HepG2 (cell line): ENCODE results near the gene OPA3. TPM values are rescaled to one million over a fixed set of nuclear protein-coding genes. Genes with fewer than 3 reads are reported as not detected.

Experiments used
- ATAC-seq: fragments of 200-7000 bp; cut with Tn5 transposase; 3 replicates; pipeline ENCODE4 v1.9.1; 2020; ENCODE audit warnings: mild to moderate bottlenecking, moderate library complexity
- BruUV-seq: library from RNA; stranded (reverse); fragments of 400-500 nt; replicated peaks from 2 replicates; lab custom pipeline; 2021; lab: Mats Ljungman, UMichigan
- CTCF ChIA-PET: fragments of 300-600 bp; formaldehyde crosslinking; extraction: SDS; loops from one replicate; lab custom pipeline; 2021; ENCODE audit warnings: low total read pairs, inconsistent platforms, low intra/inter-chr PET ratio; lab: Yijun Ruan, JAX
- POLR2A ChIA-PET: fragments of 350-600 bp; sonication (Branson Sonifier 250); formaldehyde crosslinking; loops from one replicate; lab custom pipeline; 2020; ENCODE audit warnings: antibody characterized with exemption, inconsistent platforms; lab: Yijun Ruan, JAX
- DNase-seq: peaks from one replicate; pipeline ENCODE4 v3.0.0-alpha.2; 2015; ENCODE audit warnings: low spot score
- FAIRE-seq: peaks from 3 replicates; lab custom pipeline; 2011; peaks lifted over from hg19 to GRCh38; lab: Jason Lieb, UNC
- H2AFZ ChIP-seq: one replicate; pipeline ENCODE4 v1.6.1; 2011; ENCODE audit warnings: low read length, inconsistent platforms
- H3K27ac ChIP-seq: fragments of 300-600 bp; 3 replicates; pipeline ENCODE4 v1.8.0; 2011; ENCODE audit warnings: mixed run types, mild to moderate bottlenecking, mixed read lengths, low read length, inconsistent platforms; ENCODE audit not compliant: insufficient read depth; ENCODE audit errors: extremely low read length
- H3K27me3 ChIP-seq, 2 experiments: fragments of 200-600 bp in 1 of 2; 2 replicates in 1 of 2; 3 replicates in 1 of 2; pipeline versions ENCODE4 v1.6.0 to v1.8.0; 2011; ENCODE audit warnings: low read length in 2 of 2, mild to moderate bottlenecking in 2 of 2, moderate library complexity in 2 of 2, inconsistent platforms in 1 of 2; ENCODE audit not compliant: insufficient read depth in 2 of 2, control insufficient read depth in 1 of 2
- H3K36me3 ChIP-seq, 2 experiments: fragments of 200-600 bp in 1 of 2; replicated peaks in 1 of 2; 2 replicates in 1 of 2; 3 replicates in 1 of 2; pipeline versions ENCODE4 v1.5.1 to v1.8.0; 2011; ENCODE audit warnings: low read length in 2 of 2, inconsistent platforms in 1 of 2; ENCODE audit not compliant: insufficient read depth in 2 of 2, control insufficient read depth in 1 of 2
- H3K4me1 ChIP-seq: 2 replicates; pipeline ENCODE4 v1.5.1; 2012; ENCODE audit warnings: low read length, inconsistent platforms; ENCODE audit not compliant: insufficient read depth
- H3K4me2 ChIP-seq: 2 replicates; pipeline ENCODE4 v1.6.0; 2011; ENCODE audit warnings: low read depth, low read length, inconsistent platforms
- H3K4me3 ChIP-seq, 3 experiments: fragments of 200-600 bp in 1 of 3; sonication (generic), shearing (Covaris generic) in 1 of 3; replicated peaks in 1 of 3; 2 replicates each; pipeline ENCODE4 v1.5.1; 2011 to 2016; ENCODE audit warnings: low read length in 3 of 3, inconsistent platforms in 2 of 3, low read depth in 2 of 3, mild to moderate bottlenecking in 2 of 3, control low read depth in 1 of 3, mixed read lengths in 1 of 3; ENCODE audit not compliant: insufficient read depth in 1 of 3
- H3K79me2 ChIP-seq: one replicate; pipeline ENCODE4 v1.6.1; 2011; ENCODE audit warnings: low read length, inconsistent platforms; ENCODE audit not compliant: insufficient read depth
- H3K9ac ChIP-seq: 2 replicates; pipeline ENCODE4 v1.6.0; 2011; ENCODE audit warnings: mild to moderate bottlenecking, low read depth, low read length, inconsistent platforms; ENCODE audit not compliant: insufficient read depth
- H3K9me3 ChIP-seq: 2 replicates; pipeline ENCODE4 v1.5.1; 2012; ENCODE audit warnings: mild to moderate bottlenecking, low read length
- H4K20me1 ChIP-seq: 2 replicates; pipeline ENCODE4 v1.6.0; 2011; ENCODE audit warnings: inconsistent platforms, mild to moderate bottlenecking, low read length, moderate library complexity; ENCODE audit not compliant: insufficient read depth
- MAFK ChIP-seq, 2 experiments: IDR thresholded peaks in 1 of 2; conservative IDR thresholded peaks in 1 of 2; 2 replicates each; pipeline ENCODE4 v1.6.1; 2011; ENCODE audit warnings: improper control_type of control experiment in 2 of 2, low read length in 2 of 2
- WGBS: methylation state at CpG from one replicate; pipeline ENCODE4 v1.1.6; 2017; ENCODE audit warnings: low lambda C conversion rate; 5-methylcytosine and 5-hydroxymethylcytosine counted together
- in situ Hi-C: cut with HindIII; loops from 2 replicates; pipeline ENCODE4 v1.10.0; 2017; ENCODE audit warnings: low pct_unique_long_range_greater_than_20kb; ENCODE audit not compliant: extremely low pct_ligation_motif_present
- intact Hi-C: fragments of 100-400 bp; cut with micrococcal nuclease; formaldehyde crosslinking; loops from one replicate; pipeline ENCODE4 v1.10.0; 2022; ENCODE audit not compliant: unreplicated experiment
- polyA plus RNA-seq, 8 experiments: library from polyadenylated mRNA; depleted of rRNA in 3 of 8; stranded (reverse) in 7 of 8; unstranded in 1 of 8; fragments of >200 nt; fragmentation: Illumina TruSeq in 4 of 8; extraction: Trizol in 4 of 8; gene quantifications; 2 replicates each; pipeline versions ENCODE4 v1.2.1 to v1.2.3, GENCODE V29; 2011 to 2016; ENCODE audit warnings: low read depth in 4 of 8, missing spikeins in 1 of 8, mixed read lengths in 1 of 8; ENCODE audit not compliant: insufficient read depth in 1 of 8
- total RNA-seq, 5 experiments: library from RNA; depleted of rRNA; stranded (reverse); fragments of >200 nt; fragmentation: Illumina TruSeq; extraction: Trizol; gene quantifications; 2 replicates each; pipeline ENCODE4 v1.2.3, GENCODE V29; 2016; ENCODE audit warnings: low read depth in 1 of 5
- TF ChIP-seq, protein P1 (sequence below), 2 experiments: fragments of 450-650 bp in 1 of 2; sonication (generic) in 1 of 2; formaldehyde crosslinking in 1 of 2; IDR thresholded peaks; 2 replicates each; pipeline versions ENCODE4 v1.6.1 to v1.8.0; 2016 to 2022; ENCODE audit warnings: antibody characterized with exemption in 1 of 2, mild to moderate bottlenecking in 1 of 2, missing genetic modification reagents in 1 of 2

The OPA3 gene
- total and polyA plus RNA-seq, 2 of the 13 experiments (the other 11 are each of a cell fraction or from before 2014, with no cell fraction given): 8.3 to 17.7 TPM

- no peak for DNase-seq
- no peaks in the 10 kb centered on the region for H4K20me1 ChIP-seq
- CTCF ChIA-PET: no interaction called here
- TF ChIP-seq MAFK (conservative IDR thresholded peaks at IDR 0.05 in 1 of 2, IDR thresholded peaks at IDR 0.05 in 1 of 2; ENCODE audit: low read length in 2 of 2): no peak
- TF ChIP-seq, protein P1, sequence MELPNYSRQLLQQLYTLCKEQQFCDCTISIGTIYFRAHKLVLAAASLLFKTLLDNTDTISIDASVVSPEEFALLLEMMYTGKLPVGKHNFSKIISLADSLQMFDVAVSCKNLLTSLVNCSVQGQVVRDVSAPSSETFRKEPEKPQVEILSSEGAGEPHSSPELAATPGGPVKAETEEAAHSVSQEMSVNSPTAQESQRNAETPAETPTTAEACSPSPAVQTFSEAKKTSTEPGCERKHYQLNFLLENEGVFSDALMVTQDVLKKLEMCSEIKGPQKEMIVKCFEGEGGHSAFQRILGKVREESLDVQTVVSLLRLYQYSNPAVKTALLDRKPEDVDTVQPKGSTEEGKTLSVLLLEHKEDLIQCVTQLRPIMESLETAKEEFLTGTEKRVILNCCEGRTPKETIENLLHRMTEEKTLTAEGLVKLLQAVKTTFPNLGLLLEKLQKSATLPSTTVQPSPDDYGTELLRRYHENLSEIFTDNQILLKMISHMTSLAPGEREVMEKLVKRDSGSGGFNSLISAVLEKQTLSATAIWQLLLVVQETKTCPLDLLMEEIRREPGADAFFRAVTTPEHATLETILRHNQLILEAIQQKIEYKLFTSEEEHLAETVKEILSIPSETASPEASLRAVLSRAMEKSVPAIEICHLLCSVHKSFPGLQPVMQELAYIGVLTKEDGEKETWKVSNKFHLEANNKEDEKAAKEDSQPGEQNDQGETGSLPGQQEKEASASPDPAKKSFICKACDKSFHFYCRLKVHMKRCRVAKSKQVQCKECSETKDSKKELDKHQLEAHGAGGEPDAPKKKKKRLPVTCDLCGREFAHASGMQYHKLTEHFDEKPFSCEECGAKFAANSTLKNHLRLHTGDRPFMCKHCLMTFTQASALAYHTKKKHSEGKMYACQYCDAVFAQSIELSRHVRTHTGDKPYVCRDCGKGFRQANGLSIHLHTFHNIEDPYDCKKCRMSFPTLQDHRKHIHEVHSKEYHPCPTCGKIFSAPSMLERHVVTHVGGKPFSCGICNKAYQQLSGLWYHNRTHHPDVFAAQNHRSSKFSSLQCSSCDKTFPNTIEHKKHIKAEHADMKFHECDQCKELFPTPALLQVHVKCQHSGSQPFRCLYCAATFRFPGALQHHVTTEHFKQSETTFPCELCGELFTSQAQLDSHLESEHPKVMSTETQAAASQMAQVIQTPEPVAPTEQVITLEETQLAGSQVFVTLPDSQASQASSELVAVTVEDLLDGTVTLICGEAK (IDR thresholded peaks at IDR 0.05): peak; percentile 57; the same call in 1 of the 2 replicates
- TF ChIP-seq, protein P1 (CRISPR knock-in tag; IDR thresholded peaks at IDR 0.05): peak; percentile 36; the same call in 1 of the 2 replicates
- TF ChIP-seq, all 625 proteins: peak for 1
- Histone ChIP-seq H3K9ac (no peak overlapping the region), H3K4me2 (no peak overlapping the region), H3K36me3 (peaks cover 1 to 4% of the 10 kb centered on the region in 2 experiments; a peak in 2 of 5 replicates), H3K27ac (no peak overlapping the region), H3K4me1 (peaks cover 22% of the 10 kb centered on the region), H3K27me3 (no peaks in the 10 kb centered on the region), H2AFZ (no peak overlapping the region), H3K4me3 (no peak overlapping the region), H3K79me2 (peaks cover 10% of the 10 kb centered on the region), H3K9me3 (no peaks in the 10 kb centered on the region)
- intact Hi-C loops (no loop called here), in situ Hi-C loops (no loop called here)
- WGBS: 82% methylated on average over 3 of the region's 3 CpGs
- no TSS peak for BruUV-seq
- ATAC-seq (no peak; the same call in 2 of the 3 replicates), FAIRE-seq (no peak)
- POLR2A ChIA-PET: interaction anchor here (1.0 kb wide), 1 partner anchor 15 kb away, joined by 4 read pairs; no protein-coding TSS in a partner anchor
Observed at GRCh38 chr19:45568732-45569131, 15.9 kb downstream of the OPA3 start.
